Smooth muscle cell (in vitro differentiated cells): ENCODE results near the gene CCDC170. TPM values are rescaled to one million over a fixed set of nuclear protein-coding genes. Genes with fewer than 3 reads are reported as not detected.

Source experiments
- DNase-seq: peaks from one replicate; lab custom pipeline; 2025; ENCODE audit not compliant: unreplicated experiment; lab: John Stamatoyannopoulos, UW
- H2AFZ ChIP-seq: fragments of 200-600 bp; sonication (generic); 2 replicates; pipeline ENCODE4 v1.6.0; 2016; ENCODE audit warnings: antibody characterized with exemption, low read depth, mild to moderate bottlenecking
- H3F3A ChIP-seq: fragments of 200-600 bp; sonication (generic); 2 replicates; pipeline ENCODE4 v1.6.0; 2017; ENCODE audit warnings: antibody characterized with exemption, low read depth
- H3K27ac ChIP-seq: fragments of 200-600 bp; sonication (generic); 2 replicates; pipeline ENCODE4 v1.5.1; 2016; ENCODE audit warnings: low read depth, mild to moderate bottlenecking
- H3K27me3 ChIP-seq: fragments of 200-600 bp; sonication (generic); 2 replicates; pipeline ENCODE4 v1.6.1; 2016; ENCODE audit warnings: low read depth, mild to moderate bottlenecking
- H3K36me3 ChIP-seq: fragments of 200-600 bp; sonication (generic); 2 replicates; pipeline ENCODE4 v1.5.1; 2016; ENCODE audit warnings: low read depth
- H3K4me1 ChIP-seq: fragments of 200-600 bp; sonication (generic); 2 replicates; pipeline ENCODE4 v1.5.1; 2016; ENCODE audit warnings: low read depth
- H3K4me2 ChIP-seq: fragments of 200-600 bp; sonication (generic); 2 replicates; pipeline ENCODE4 v1.6.0; 2016; ENCODE audit warnings: mild to moderate bottlenecking
- H3K4me3 ChIP-seq: fragments of 200-600 bp; sonication (generic); 2 replicates; pipeline ENCODE4 v1.5.1; 2016; ENCODE audit warnings: mild to moderate bottlenecking
- H3K79me2 ChIP-seq: fragments of 200-600 bp; sonication (generic); 2 replicates; pipeline ENCODE4 v1.6.0; 2016; ENCODE audit warnings: low read depth, mild to moderate bottlenecking
- H3K9ac ChIP-seq: fragments of 200-600 bp; sonication (generic); 2 replicates; pipeline ENCODE4 v1.6.0; 2016; ENCODE audit warnings: low read depth
- H3K9me3 ChIP-seq: fragments of 200-600 bp; sonication (generic); replicated peaks from 2 replicates; pipeline ENCODE4 v1.5.1; 2016; ENCODE audit warnings: low read depth
- H4K20me1 ChIP-seq: fragments of 200-600 bp; sonication (generic); 2 replicates; pipeline ENCODE4 v1.6.0; 2016; ENCODE audit warnings: low read depth
- CTCF ChIP-seq: fragments of 200-600 bp; sonication (generic); IDR thresholded peaks from 2 replicates; pipeline ENCODE4 v1.5.1; 2017; ENCODE audit warnings: borderline replicate concordance, mild to moderate bottlenecking, antibody characterized with exemption; ENCODE audit not compliant: insufficient read depth, poor library complexity, severe bottlenecking
- WGBS: methylation state at CpG from one replicate; pipeline ENCODE4 v1.1.7; 2016; ENCODE audit warnings: low lambda C conversion rate; 5-methylcytosine and 5-hydroxymethylcytosine counted together
- polyA plus RNA-seq: library from polyadenylated mRNA; unstranded; fragments of >200 nt; fragmentation: Nextera tagmentation; extraction: Ambion mirVana; gene quantifications from 2 replicates; pipeline ENCODE4 v1.2.1, GENCODE V29; 2016
- total RNA-seq: library from RNA; depleted of rRNA; stranded (reverse); fragments of >200 nt; gene quantifications from 2 replicates; pipeline ENCODE4 v1.2.3, GENCODE V29; 2014

Gene CCDC170
- total and polyA plus RNA-seq, 2 experiments from 2014 or later, result 0.27 to 0.63 TPM

GRCh38 chr6:151656392-151656791 is 162.6 kb downstream of the CCDC170 start:
- Histone ChIP-seq H3K27ac (no peak overlapping the region), H3K79me2 (no peaks in the 10 kb centered on the region), H3K4me1 (no peaks in the 10 kb centered on the region), H3K4me3 (no peak overlapping the region), H2AFZ (no peak overlapping the region), H4K20me1 (no peaks in the 10 kb centered on the region), H3K4me2 (no peak overlapping the region), H3K27me3 (no peaks in the 10 kb centered on the region), H3K9me3 (no peaks in the 10 kb centered on the region), H3K36me3 (no peaks in the 10 kb centered on the region), H3K9ac (no peak overlapping the region), H3F3A (no peaks in the 10 kb centered on the region)
- TF ChIP-seq CTCF, result no peak
- WGBS, result 92% methylated on average over 4 of the region's 4 CpGs
- no peak for DNase-seq

GRCh38 chr6:151658091-151658490 is 164.3 kb downstream of the CCDC170 start:
- no peak overlapping the region for H3K4me3 ChIP-seq
- no peaks in the 10 kb centered on the region for H4K20me1 ChIP-seq
- H2AFZ ChIP-seq, result no peak overlapping the region
- no peak overlapping the region for H3K9ac ChIP-seq
- no peak overlapping the region for H3K27ac ChIP-seq
- H3K4me2 ChIP-seq, result no peak overlapping the region
- H3K79me2 ChIP-seq, result no peaks in the 10 kb centered on the region
- WGBS, result 83% methylated on average over 4 of the region's 4 CpGs
- H3K4me1 ChIP-seq, result no peaks in the 10 kb centered on the region
- no peaks in the 10 kb centered on the region for H3K27me3 ChIP-seq
- no peak for DNase-seq
- no peak for TF ChIP-seq CTCF
- no peaks in the 10 kb centered on the region for H3K9me3 ChIP-seq
- H3K36me3 ChIP-seq, result no peaks in the 10 kb centered on the region
- H3F3A ChIP-seq, result no peaks in the 10 kb centered on the region

GRCh38 chr6:151659212-151659611 is 165.4 kb downstream of the CCDC170 start:
- Histone ChIP-seq H3K9me3 (no peaks in the 10 kb centered on the region), H3K9ac (no peak overlapping the region), H3K4me3 (no peak overlapping the region), H3K36me3 (no peaks in the 10 kb centered on the region), H3K27me3 (no peaks in the 10 kb centered on the region), H3K4me2 (no peak overlapping the region), H3K27ac (no peak overlapping the region), H4K20me1 (no peaks in the 10 kb centered on the region), H3K79me2 (no peaks in the 10 kb centered on the region), H2AFZ (no peak overlapping the region), H3F3A (no peaks in the 10 kb centered on the region), H3K4me1 (no peaks in the 10 kb centered on the region)
- WGBS, result 92% methylated on average over 4 of the region's 4 CpGs
- no peak for DNase-seq
- TF ChIP-seq CTCF, result no peak

- TF ChIP-seq CTCF, result no peak
- no peak for DNase-seq
- no peak overlapping the region for H3K27ac ChIP-seq
- H3K4me1 ChIP-seq, result no peaks in the 10 kb centered on the region
- no peak overlapping the region for H3K4me2 ChIP-seq
- H4K20me1 ChIP-seq, result no peaks in the 10 kb centered on the region
- WGBS, result 88% methylated on average over 3 of the region's 3 CpGs
- peaks cover 4% of the 10 kb centered on the region for H3K27me3 ChIP-seq
- H3K79me2 ChIP-seq, result no peaks in the 10 kb centered on the region
- H3K4me3 ChIP-seq, result no peak overlapping the region
- no peaks in the 10 kb centered on the region for H3K36me3 ChIP-seq
- no peak overlapping the region for H2AFZ ChIP-seq
- H3F3A ChIP-seq, result no peaks in the 10 kb centered on the region
- H3K9me3 ChIP-seq, result no peaks in the 10 kb centered on the region
- no peak overlapping the region for H3K9ac ChIP-seq
These were observed 167.7 kb downstream of the CCDC170 start for GRCh38 chr6:151661509-151661908.
